ENCODE results near the gene ICA1.

DNA sequence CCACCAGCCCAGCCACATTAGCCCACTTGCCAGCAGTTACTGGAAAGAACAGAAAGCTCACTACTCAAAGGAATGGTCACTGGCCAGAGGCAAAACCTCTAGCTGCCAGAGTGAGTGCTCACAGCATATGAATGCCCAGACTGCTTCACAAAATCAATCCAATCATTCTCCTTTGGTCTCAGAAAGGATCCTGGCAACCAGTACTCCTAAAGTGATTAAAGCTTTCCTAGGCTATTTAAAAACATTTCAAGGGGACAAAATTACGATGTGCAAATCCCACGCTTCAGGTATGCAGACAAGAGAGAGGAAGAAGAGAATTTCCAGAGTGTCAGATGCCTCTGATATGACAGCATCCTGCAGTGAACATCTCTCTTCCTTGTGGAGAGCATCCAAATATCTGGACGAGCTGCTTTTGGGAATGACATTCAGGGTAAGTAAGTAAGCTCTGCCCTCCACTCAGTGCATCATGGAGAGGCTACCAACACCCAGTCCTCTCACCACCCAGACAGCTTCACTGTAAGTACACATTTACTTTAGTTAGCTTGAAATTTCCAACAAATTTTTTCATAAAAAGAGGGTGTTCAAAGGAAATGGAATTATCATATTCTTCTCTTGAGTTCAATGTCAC, 25.1 kb downstream of the ICA1 start:
- TF ChIP-seq, protein P1, sequence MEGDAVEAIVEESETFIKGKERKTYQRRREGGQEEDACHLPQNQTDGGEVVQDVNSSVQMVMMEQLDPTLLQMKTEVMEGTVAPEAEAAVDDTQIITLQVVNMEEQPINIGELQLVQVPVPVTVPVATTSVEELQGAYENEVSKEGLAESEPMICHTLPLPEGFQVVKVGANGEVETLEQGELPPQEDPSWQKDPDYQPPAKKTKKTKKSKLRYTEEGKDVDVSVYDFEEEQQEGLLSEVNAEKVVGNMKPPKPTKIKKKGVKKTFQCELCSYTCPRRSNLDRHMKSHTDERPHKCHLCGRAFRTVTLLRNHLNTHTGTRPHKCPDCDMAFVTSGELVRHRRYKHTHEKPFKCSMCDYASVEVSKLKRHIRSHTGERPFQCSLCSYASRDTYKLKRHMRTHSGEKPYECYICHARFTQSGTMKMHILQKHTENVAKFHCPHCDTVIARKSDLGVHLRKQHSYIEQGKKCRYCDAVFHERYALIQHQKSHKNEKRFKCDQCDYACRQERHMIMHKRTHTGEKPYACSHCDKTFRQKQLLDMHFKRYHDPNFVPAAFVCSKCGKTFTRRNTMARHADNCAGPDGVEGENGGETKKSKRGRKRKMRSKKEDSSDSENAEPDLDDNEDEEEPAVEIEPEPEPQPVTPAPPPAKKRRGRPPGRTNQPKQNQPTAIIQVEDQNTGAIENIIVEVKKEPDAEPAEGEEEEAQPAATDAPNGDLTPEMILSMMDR (IDR thresholded peaks at IDR 0.05) = no peak
- no peak for TF ChIP-seq POLR2A (IDR thresholded peaks at IDR 0.05)

All from breast epithelium (tissue), 3 donors.